ENCODE results near the gene TEX52.

The TEX52 gene

GRCh38 chr12:2801044-2801783, 55.6 kb downstream of the TEX52 start:
- no peak for DNase-seq (ENCODE audit: low read depth in 2 of 3, low spot score in 1 of 3)

- no peak for DNase-seq (ENCODE audit: low read depth in 2 of 3, low spot score in 1 of 3)
Measured at GRCh38 chr12:2800046-2800570, 56.7 kb downstream of the TEX52 start.

All from stimulated activated CD4-positive, alpha-beta T cell treated with anti-CD3 and anti-CD28 coated beads, Interleukin-12 subunit alpha, Interleukin-12 subunit beta, amount 100 ng/mL, for 48 hours (primary cell).